T1000 (cell line): ENCODE measurements around the gene EIF2B1.
"Not testable (repeated sequence)": the region's sequence is repeated elsewhere in the genome, so short reads cannot be mapped to it uniquely, and the experiment has no call there.

Source experiments
- DNase-seq: peaks from one replicate; lab custom pipeline; 2025; ENCODE audit warnings: mixed read lengths; lab: John Stamatoyannopoulos, UW

EIF2B1 gene

DNA sequence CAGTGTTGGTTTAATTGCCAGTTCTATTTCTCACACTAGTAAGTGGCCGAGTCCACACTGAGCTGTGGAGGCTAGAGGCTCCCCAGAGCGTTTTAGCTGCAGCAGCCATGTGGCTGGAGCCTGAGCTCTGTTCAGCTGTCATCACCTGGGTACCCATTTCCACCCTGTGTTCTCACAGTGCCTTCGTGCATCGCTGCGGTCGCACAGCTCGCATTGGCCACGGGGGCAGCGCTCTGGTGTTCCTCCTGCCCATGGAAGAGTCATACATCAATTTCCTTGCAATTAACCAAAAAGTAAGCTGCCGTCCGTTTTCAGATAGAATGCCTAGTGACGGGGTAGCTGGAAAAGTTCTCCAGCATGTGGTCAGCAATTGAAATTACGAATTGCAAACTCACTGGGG lies 15.9 kb downstream of the EIF2B1 start:
- DNase-seq: no peak

DNA sequence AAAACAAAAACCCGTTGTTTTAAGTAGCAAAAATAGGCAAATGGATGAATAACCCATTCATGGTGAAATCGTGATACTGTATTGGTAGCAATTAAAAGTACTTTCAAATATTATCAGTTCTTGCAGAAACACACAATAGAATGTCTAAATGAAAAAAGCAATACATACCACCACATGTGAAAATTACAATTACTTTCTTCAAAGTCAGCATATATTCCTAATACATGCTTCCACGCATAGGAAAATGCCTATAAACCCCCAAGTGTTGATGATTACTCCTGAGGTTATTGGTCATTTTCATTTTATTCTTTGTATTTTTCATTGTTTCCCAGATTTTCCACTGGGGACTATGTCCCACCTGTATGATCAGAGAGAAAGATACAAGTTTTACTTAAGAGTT lies 16.3 kb downstream of the EIF2B1 start:
- no peak for DNase-seq

DNA sequence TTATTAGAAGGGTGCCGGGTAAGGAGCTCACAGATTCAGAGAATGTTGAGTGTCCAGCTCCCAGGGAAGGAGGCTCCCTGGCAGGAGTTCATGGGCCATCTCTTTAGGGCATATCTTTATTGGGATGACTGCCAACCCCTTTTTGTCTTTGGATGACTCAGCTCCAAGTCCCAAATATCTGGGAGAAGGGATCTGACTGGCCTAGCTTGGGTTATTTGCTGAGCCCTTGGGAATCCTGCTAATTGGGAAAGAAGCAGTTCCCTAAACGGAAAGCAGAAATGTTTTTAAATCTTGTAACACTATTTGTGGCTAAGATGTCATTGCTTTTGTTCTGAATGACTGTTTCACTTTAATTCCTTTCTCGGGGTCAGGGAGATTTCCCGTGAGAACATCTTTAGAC lies 19.0 kb downstream of the EIF2B1 start:
- no peak for DNase-seq

DNA sequence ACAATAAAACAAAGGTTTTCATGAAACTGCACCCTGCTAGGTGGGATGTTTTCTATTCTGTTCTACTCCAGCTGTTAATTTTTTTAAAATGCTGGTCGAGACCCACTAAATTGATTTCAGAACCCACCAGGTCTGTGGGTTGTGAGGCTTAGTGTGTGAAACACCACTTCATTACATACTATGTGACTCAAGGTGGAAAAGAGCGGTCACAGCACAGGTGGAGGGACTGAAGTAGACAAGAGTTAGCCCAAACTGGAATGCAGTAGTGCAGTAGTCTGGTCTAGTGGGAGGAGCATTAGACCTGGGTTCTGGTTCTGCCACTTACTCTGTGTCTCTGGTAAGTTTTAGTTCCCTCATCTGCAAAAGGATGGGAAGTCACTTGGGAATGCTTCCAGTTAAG lies 19.4 kb downstream of the EIF2B1 start:
- DNase-seq: no peak

DNA sequence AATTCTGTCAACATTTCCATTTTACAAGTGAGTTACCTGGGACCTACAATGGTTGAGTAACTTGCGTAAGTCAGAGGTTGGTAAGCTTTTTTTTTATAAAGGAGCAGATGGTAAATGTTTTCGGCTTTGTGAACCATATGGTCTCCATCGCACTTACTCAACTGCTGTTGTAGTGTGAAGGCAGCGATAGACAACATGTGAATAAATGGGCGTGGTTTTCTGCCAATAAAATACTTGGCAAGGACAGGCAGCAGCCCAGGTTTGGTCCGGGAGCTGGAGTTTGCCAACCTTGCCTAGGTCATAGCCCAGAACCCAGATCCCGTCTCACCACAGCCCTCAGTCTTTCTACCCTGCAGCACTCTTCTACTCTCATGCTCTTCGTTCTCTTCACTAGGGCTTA lies 25.3 kb downstream of the EIF2B1 start:
- no peak for DNase-seq

DNA sequence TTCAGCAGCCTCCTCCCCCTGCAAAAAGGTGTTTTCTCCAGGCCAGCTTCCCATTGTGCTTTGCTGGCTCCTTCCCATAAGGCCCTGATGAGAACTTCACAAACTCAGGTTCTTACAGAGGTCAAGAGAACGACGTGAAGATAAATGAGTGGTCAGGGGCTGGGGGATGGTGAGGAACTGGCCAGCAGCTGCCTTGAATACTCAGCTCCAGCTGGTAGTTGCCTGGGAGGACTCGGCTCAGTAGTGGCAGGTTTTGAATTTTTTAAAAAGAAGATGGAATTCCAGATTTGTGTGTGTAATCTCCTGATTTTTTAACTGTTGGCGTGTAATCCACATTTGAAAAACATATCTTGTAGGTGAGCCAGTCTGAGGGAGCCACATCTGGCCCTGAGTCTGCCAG lies 25.7 kb downstream of the EIF2B1 start:
- no peak for DNase-seq

DNA sequence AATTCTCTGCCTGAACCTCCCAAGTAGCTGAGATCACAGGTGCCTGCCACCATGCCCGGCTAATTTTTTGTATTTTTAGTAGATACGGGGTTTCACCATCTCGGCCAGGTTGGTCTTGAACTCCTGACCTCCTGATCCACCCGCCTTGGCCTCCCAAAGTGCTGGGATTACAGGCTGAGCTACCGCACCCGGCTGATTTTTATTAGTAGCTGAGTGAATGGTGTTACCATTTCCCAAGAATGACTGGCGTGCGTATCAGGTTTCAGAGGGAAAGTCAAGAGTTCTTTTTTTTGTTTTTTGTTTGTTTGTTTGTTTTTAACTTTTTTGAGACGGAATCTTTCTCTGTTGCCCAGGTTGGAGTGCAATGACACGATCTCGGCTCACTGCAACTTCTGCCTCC lies 30.0 kb downstream of the EIF2B1 start:
- DNase-seq: not testable (repeated sequence)

DNA sequence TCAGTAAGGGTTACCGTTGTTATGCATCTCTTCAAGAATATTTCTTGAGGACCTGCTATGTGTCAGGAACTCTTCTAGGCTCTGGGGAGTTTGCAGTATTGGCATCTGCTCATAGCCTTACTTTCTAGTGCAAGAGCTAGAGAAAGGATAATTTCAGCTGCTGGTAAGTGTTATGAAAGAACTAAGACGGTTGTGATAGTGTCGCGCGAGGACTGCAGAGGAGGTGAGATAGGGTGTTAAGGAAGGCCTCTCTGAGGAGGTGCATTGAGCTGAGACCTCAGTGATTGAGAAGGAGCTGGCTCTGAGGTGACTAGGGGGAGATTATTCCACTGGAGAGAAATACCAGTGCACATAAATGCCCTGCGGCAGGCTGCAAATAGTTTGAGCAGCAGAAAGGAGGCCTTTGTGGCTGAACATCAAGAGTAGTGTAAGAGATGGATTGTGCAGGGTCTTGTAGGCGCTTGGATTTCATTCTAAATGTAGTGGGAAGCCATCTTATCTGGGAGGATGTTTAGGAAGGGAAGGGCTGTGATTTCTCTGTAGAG lies 30.8 kb downstream of the EIF2B1 start:
- no peak for DNase-seq

DNA sequence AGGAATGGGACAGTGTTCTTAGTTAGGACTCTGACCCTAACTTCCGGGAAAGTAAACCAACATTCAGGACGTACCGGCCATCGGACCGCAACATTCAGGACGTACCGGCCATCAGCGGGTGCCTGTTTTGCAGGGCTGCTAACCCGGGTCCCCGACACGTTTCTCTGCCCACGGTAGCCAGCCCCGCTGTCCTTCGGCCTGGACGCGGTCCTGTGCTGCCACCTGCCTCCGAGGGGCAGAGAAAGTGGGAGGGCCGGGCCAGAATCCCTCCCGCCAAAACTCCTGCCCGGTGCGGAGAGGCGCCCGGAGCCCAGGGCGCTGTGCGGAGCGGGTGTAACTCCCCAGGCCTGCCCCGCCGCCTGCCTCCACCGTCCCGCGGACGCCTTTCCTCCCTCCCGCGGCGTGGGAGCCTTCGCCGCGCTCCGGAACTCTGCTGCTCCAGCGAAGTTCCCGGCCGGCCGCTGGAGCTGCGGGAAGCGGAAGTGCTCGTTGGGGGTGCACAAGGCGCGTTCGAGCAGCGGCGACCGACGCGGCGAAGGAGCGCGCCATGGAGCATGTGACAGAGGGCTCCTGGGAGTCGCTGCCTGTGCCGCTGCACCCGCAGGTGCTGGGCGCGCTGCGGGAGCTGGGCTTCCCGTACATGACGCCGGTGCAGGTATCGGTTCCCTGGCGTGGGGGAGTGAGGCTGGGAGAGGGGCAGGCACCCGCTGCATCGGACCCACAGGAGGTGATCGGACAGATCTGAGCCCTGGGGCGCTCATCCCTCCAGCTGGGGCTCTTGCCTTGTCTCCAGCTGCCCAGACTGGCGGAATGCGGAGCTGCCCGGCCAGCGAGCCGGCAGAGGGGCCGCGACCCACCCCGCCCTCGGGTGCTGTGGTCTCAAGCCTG lies 31.6 kb downstream of the EIF2B1 start, which contains the start of gene DDX55:
Gene DDX55, plus strand, starts transcription at position 498 of the 888 bp plus-strand sequence. Its CDS starts 50 bp downstream, at position 548.
- peak; percentile 63 for DNase-seq

DNA sequence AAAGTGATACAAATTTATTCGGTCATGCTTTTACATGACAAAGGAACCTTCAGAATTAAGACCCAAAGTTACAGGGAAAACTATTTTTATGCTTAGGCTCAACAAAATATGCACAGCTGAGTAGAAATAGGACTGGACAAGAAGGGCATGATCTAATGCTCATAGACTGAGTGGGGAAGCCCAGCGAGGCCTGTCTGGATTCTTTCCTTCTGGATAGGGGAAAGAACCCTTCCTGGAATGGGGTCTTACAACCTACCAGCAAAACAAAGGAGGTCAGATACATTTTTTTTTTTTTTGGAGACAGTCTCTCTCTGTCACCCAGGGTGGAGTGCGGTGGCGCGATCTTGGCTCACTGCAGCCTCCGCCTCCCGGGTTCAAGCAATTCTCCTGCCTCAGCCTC lies 33.8 kb downstream of the EIF2B1 start:
- DNase-seq: no peak

DNA sequence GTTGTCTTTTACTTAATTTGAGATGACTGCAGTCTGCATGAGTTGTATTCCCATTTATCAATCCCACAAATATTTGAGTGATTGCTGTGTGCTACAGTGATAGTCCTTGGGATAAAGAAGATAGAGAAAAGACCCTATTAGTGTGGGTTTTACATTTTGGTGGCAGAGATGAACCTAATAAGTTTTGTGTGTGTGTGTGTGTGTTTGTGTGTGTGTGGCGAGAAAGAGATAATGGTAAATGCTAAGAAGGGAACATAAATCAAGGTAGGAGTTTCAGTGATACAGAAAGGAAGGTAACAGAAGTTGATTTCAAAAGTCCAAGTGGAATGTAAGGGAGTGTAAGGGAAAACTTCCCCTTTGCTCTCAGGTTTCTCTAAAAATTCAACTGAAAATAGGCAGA lies 34.2 kb downstream of the EIF2B1 start:
- no peak for DNase-seq

DNA sequence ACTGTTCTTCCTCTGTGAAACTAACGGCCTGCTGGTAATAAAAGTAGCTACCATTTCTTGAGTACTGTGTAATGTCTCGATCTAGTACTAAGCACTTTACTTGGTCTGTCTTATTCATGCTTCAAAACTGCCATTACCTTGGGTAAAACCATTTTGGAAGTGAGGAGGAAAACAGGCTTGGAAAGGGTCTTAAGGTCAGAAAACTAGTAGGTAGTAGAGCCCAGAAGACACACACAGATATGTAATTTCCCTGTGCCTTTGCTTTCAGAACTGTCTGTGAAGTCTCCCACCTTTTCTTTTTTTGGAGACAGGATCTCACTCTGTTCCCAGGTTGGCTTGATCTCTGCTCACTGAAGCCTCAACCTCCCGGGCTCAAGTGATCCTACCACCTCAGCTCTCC lies 35.0 kb downstream of the EIF2B1 start:
- no peak for DNase-seq

DNA sequence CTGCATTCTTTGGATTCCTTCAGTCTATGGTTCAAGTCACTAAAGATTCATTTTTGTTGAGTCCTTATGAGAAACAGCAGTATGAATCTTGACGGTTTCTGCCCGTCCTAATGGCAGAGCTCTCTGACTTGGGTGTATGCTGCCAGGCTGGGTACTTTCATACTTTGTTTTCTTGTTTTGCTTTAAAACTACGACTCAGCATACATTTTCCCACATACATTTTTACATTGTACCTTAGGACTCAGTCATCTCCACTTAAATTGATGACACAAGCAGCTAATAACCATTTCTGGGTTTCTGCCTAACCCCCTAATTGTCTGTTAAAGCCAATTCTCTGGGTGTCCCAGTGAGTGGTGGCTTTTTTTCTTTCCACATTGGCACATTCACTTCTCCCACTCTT lies 36.4 kb downstream of the EIF2B1 start:
- no peak for DNase-seq

DNA sequence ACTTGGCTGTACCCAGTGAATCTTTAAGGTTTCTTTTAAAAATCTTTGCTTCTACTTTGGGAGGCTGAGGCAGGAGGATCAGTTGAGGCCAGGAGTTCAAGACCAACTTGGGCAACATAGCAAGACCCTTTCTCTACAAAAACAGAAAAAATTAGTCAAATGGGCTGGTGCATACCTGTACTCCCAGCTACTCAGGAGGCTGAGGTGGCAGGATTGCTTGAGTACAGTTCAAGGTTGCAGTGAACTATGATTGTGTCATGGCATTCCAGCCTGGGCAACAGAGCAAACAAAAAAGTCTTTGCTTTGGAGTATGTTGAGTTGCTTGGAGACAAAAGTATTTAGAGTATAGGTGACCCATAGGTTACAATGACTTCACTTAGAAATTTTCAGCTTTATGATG lies 37.8 kb downstream of the EIF2B1 start:
- no peak for DNase-seq

DNA sequence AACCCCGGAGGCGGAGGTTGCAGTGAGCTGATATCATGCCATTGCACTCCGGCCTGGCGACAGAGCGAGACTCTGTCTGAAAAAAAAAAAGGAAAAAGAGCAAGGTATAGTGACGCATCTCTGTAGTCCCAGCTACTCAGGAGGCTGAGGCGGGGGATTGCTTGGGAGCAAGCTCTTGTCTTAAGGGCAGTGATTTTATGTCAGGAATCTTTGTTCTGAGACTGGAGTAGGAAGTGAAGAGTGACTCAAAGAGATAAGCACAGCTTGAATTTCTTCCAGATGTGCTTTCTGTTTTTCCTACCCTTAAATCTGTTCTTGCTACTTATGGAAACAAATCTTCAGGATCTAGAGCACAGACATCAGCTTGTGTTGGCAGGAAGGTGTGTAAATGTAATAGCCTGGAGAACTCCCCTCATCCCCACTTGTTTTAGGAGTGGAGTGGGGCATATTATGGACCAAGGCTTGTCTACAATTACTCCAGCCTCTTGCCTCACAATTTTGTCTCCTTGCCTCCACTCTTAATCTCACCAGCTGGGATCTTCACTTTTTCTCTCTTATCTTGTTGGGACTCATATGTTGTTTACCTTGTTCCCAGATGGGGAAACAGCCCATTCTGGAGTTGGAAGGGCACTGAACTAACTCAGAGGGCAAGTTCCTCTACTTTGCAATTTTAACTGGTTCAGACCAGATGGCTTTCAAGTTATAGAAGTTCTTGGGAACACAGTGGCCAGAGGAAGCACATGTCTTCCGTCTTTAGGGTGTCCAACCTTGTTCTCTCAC lies 41.6 kb downstream of the EIF2B1 start:
- no peak for DNase-seq

DNA sequence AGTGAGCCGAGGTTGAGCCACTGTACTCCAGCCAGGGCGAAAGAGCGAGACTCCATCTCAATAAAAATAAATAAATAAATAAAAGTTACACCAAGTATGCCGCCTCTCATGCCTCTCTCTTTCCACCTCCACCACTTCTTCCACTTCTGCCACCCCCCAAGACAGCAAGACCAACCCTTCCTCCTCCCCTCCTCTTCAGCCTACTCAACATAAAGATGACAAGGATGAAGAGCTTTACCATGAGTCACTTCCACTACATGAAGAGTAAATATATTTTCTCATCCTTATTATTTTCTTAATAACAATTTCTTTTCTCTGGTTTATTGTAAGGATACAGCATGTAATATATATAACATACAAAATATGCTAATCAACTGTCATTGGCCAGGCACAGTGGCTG lies 52.7 kb downstream of the EIF2B1 start:
- DNase-seq: no peak

DNA sequence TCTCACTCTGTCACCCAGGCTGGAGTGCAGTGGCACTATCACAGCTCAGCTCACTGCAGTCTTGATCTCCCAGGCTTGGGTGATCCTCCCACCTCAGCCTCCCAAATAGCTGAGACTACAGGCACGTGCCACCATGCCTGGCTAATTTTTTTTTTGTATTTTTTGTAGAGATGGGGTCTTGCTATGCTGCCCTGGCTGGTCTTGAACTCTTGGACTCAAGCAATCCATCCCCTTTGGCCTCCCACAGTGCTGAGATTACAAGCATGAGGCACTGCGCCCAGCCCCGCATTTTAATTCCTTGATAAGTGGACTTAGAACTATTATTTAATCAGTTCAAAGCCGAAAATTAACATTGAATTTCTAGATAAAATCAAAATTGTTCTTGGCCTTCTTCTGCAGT lies 54.7 kb downstream of the EIF2B1 start:
- DNase-seq: not testable (repeated sequence)

DNA sequence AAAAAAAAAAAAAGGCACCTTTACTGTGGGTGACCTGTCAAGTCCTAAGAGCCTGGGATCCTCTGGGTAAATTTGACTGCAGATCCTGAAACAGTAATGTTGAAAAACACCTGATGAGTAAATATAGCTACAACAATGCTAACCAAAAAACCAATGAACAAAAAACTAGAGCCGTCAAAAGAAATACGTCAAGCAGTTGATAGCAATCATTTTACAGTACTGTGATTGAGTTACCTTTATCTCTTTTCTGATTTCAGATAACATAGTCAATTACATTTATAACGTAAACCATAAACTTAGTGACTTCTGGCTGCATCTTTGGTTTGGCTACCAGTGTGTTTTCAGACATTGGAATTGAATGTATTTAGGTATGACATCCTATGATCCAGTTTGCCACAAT lies 55.2 kb downstream of the EIF2B1 start:
- no peak for DNase-seq

DNA sequence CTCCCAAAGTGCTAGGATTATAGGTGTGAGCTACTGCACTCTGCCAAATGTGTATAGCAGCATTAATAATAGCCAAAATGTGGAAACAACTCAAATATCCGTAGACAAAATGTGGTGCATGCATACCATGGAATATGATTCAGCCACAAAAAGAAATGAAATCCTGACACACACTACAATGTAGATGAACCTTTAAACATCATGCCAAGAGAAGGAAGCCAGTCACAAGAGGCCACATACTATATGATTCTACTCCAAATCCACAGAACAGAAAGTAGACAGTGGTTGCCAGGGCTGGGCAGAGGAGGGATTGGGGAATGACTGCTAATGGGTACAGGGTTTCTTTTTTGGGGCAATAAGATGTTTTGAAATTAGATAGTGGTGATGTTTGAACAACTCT lies 56.9 kb downstream of the EIF2B1 start:
- DNase-seq: no peak

DNA sequence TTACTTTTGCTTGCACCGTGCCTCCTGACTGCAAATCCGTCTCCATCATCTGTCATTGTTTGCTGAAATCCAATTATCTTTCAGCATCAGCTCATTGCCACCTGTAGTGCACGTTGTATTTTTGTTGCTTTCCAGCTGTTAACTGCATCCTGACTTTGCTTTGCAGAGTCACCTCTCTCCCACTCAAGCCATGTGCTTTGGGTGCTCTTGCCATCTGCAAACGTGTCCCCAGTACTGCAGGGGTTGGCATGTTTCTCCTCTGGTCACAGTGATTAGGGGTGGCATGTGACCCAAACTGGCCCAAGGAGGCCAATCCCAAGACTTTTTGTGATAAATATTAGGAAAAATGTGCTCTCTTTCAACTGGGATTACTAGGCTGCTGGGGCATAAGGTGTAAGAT lies 59.6 kb downstream of the EIF2B1 start:
- no peak for DNase-seq

DNA sequence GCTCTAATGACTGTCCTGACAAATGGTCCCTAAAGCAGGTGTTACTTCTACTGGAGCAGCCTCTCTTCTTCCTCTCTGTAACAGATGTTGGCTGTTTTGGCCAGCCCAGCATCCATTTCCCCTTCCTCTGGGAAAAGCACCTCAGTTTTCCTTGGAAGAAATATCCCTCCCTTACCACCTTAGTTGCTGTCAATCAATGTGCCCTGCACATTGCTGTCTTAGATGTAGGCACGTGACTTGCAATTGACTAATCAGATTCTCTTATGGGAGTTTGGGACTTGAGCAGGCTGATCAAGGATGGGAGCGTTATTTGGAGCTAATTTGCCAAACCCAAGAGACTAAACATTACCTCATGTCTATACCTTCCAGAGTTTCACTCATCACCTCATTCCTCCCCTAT lies 61.1 kb downstream of the EIF2B1 start:
- DNase-seq: no peak

DNA sequence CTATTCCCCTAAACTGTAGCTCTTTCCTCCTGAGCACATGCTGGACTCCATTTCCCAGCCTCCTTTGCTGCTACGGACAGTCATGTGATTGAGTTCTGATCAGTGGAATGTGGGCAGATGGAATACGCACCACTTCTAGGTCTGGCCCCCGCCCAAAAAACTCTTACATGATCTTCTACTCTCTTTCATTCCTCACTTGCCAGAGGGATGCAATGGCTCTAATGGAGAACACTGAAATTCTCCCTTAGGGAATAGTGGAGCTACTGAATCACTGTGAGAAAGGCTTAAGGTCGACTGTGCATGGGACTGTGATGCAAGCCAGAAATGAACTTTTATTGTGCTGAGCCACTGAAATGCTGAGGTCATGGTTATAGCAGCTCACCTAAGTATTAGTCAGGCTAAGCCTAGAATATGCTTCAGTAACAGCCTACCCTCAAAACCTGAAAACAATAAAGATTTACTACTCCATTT lies 62.1 kb downstream of the EIF2B1 start:
- DNase-seq: peak; percentile 79
